Fibroblast of lung (primary cell): ENCODE results near the gene CDH4. TPM values are rescaled to one million over a fixed set of nuclear protein-coding genes. Genes with fewer than 3 reads are reported as not detected.

Source experiments
- DNase-seq, 2 donors: peaks; one replicate each; pipeline versions ENCODE4 v3.0.0 to v3.0.0-alpha.2; 2010; ENCODE audit warnings: low read depth in 2 of 2
- H2AFZ ChIP-seq: 2 replicates; pipeline ENCODE4 v1.5.1; 2012; ENCODE audit warnings: low read length, control low read depth, inconsistent platforms
- H3K27ac ChIP-seq: 2 replicates; pipeline ENCODE4 v1.5.1; 2011; ENCODE audit warnings: low read length, control low read depth; ENCODE audit not compliant: insufficient read depth
- H3K27me3 ChIP-seq: 2 replicates; pipeline ENCODE4 v1.5.1; 2011; ENCODE audit warnings: mild to moderate bottlenecking, low read length; ENCODE audit not compliant: control insufficient read depth, insufficient read depth
- H3K36me3 ChIP-seq: 2 replicates; pipeline ENCODE4 v1.5.1; 2011; ENCODE audit warnings: low read length; ENCODE audit not compliant: control insufficient read depth, insufficient read depth
- H3K4me1 ChIP-seq: 2 replicates; pipeline ENCODE4 v1.5.1; 2011; ENCODE audit warnings: low read length; ENCODE audit not compliant: control insufficient read depth, insufficient read depth; ENCODE audit errors: extremely low read depth
- H3K4me2 ChIP-seq: 2 replicates; pipeline ENCODE4 v1.5.1; 2011; ENCODE audit warnings: low read length, control low read depth; ENCODE audit not compliant: insufficient read depth; ENCODE audit errors: extremely low read depth
- H3K4me3 ChIP-seq, 4 experiments: fragments of 200-600 bp in 1 of 4; sonication (generic) in 1 of 4; replicated peaks in 1 of 4; 2 replicates each; pipeline ENCODE4 v1.5.1; 2011 to 2016; ENCODE audit warnings: low read length in 4 of 4, low read depth in 3 of 4, mild to moderate bottlenecking in 3 of 4, control low read depth in 2 of 4, inconsistent platforms in 1 of 4, mixed read lengths in 1 of 4; ENCODE audit not compliant: insufficient read depth in 1 of 4; ENCODE audit errors: control extremely low read depth in 1 of 4
- H3K79me2 ChIP-seq: 2 replicates; pipeline ENCODE4 v1.5.1; 2012; ENCODE audit warnings: mild to moderate bottlenecking, low read length, inconsistent platforms; ENCODE audit not compliant: control insufficient read depth, insufficient read depth
- H3K9ac ChIP-seq: 2 replicates; pipeline ENCODE4 v1.5.1; 2011; ENCODE audit warnings: mild to moderate bottlenecking, low read length, control low read depth; ENCODE audit not compliant: insufficient read depth
- H3K9me3 ChIP-seq: 2 replicates; pipeline ENCODE4 v1.5.1; 2012; ENCODE audit warnings: low read depth, low read length; ENCODE audit not compliant: control insufficient read depth, insufficient read depth
- H4K20me1 ChIP-seq: 2 replicates; pipeline ENCODE4 v1.5.1; 2011; ENCODE audit warnings: low read length; ENCODE audit not compliant: control insufficient read depth, insufficient read depth; ENCODE audit errors: extremely low read depth
- CTCF ChIP-seq, 2 donors: IDR thresholded peaks in 1 of 2; conservative IDR thresholded peaks in 1 of 2; 1 replicate in 1 of 2; 2 replicates in 1 of 2; pipeline ENCODE4 v1.5.1; 2011 to 2012; ENCODE audit warnings: low read length in 2 of 2, control low read depth in 1 of 2, inconsistent platforms in 1 of 2, low read depth in 1 of 2, mild to moderate bottlenecking in 1 of 2
- EZH2 ChIP-seq: IDR thresholded peaks from 2 replicates; pipeline ENCODE4 v1.5.1; 2012; ENCODE audit warnings: low read length, control low read depth, mild to moderate bottlenecking; ENCODE audit errors: missing control alignments
- polyA plus RNA-seq, 2 donors: library from polyadenylated mRNA; depleted of rRNA in 1 of 2; stranded (reverse) in 1 of 2; unstranded in 1 of 2; fragments of >200 nt; gene quantifications; 2 replicates each; pipeline ENCODE4 v1.2.1, GENCODE V29; 2011 to 2012; ENCODE audit warnings: missing spikeins in 1 of 2
- total RNA-seq: library from RNA; depleted of rRNA; stranded (reverse); fragments of >200 nt; gene quantifications from 2 replicates; pipeline ENCODE4 v1.2.1, GENCODE V29; 2014

Gene CDH4
- total and polyA plus RNA-seq, 2 donors (not counting 1 experiment from before 2014, with no cell fraction given) = 4.8 to 6.8 TPM

GRCh38 chr20:61407561-61407960, 155.5 kb downstream of the CDH4 start:
- Histone ChIP-seq H3K27ac (no peak overlapping the region), H3K36me3 (no peaks in the 10 kb centered on the region), H3K27me3 (no peaks in the 10 kb centered on the region), H4K20me1 (no peaks in the 10 kb centered on the region), H3K9ac (no peak overlapping the region), H3K4me3 (no peak overlapping the region), H3K9me3 (no peaks in the 10 kb centered on the region), H3K4me2 (no peak overlapping the region), H3K4me1 (no peaks in the 10 kb centered on the region), H2AFZ (no peak overlapping the region), H3K79me2 (no peaks in the 10 kb centered on the region)
- TF ChIP-seq CTCF (conservative IDR thresholded peaks at IDR 0.05 in 1 of 2, IDR thresholded peaks at IDR 0.05 in 1 of 2; ENCODE audit: low read depth in 1 of 2, low read length in 2 of 2) (no peak), EZH2 (no peak)
- peak in 1 of 2 donors; percentile 27 for DNase-seq

- H2AFZ ChIP-seq = no peak overlapping the region
- H3K36me3 ChIP-seq = no peaks in the 10 kb centered on the region
- no peak for DNase-seq
- no peaks in the 10 kb centered on the region for H4K20me1 ChIP-seq
- H3K79me2 ChIP-seq = no peaks in the 10 kb centered on the region
- TF ChIP-seq CTCF (conservative IDR thresholded peaks at IDR 0.05 in 1 of 2, IDR thresholded peaks at IDR 0.05 in 1 of 2; ENCODE audit: low read depth in 1 of 2, low read length in 2 of 2) = no peak
- no peak for TF ChIP-seq EZH2
- H3K9ac ChIP-seq = no peak overlapping the region
- no peak overlapping the region for H3K4me3 ChIP-seq
- H3K27me3 ChIP-seq = no peaks in the 10 kb centered on the region
- H3K4me2 ChIP-seq = no peak overlapping the region
- no peaks in the 10 kb centered on the region for H3K4me1 ChIP-seq
- H3K9me3 ChIP-seq = no peaks in the 10 kb centered on the region
- H3K27ac ChIP-seq = no peak overlapping the region
Observed at GRCh38 chr20:61408951-61409740, 157.1 kb downstream of the CDH4 start.

GRCh38 chr20:61411743-61412142, 159.7 kb downstream of the CDH4 start:
- no peak overlapping the region for H3K4me3 ChIP-seq
- no peak for TF ChIP-seq EZH2
- TF ChIP-seq CTCF (conservative IDR thresholded peaks at IDR 0.05 in 1 of 2, IDR thresholded peaks at IDR 0.05 in 1 of 2; ENCODE audit: low read depth in 1 of 2, low read length in 2 of 2) = no peak
- H3K36me3 ChIP-seq = no peaks in the 10 kb centered on the region
- no peak overlapping the region for H3K4me2 ChIP-seq
- no peaks in the 10 kb centered on the region for H3K27me3 ChIP-seq
- H2AFZ ChIP-seq = no peak overlapping the region
- no peaks in the 10 kb centered on the region for H3K9me3 ChIP-seq
- no peak overlapping the region for H3K27ac ChIP-seq
- H3K4me1 ChIP-seq = no peaks in the 10 kb centered on the region
- H3K79me2 ChIP-seq = no peaks in the 10 kb centered on the region
- H3K9ac ChIP-seq = no peak overlapping the region
- no peak for DNase-seq
- H4K20me1 ChIP-seq = no peaks in the 10 kb centered on the region
